GM18502 (cell line): ENCODE measurements around the gene SOST.

Experiments used
- ATAC-seq: cut with Tn5 transposase; IDR thresholded peaks from one replicate; pipeline ENCODE4 v1.9.1; 2021; ENCODE audit warnings: mild to moderate bottlenecking; ENCODE audit not compliant: unreplicated experiment, poor library complexity

The SOST gene

GRCh38 chr17:43753493-43754129, 5.0 kb downstream of the SOST start:
- ATAC-seq: no peak

- ATAC-seq: no peak
These were observed 8.4 kb downstream of the SOST start for GRCh38 chr17:43750153-43750552.

DNA sequence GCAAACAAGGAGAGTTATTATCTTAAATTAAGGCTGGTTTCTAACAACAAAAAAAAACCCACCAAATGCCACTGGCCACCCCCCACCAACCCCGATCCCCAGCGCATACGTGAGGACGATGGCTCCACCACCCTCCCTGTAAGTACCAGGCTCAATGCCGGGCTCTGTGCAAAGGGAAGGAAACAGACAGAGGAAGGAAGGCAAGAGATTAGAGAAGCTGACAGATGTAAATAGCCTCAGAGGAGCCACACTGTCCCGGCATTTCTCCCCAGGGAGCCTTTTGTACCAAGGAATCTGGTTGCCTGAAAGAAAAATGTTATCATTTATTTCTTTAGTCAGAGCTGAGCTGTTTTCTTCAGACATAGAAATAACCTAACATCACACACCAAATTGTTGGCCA, 13.1 kb downstream of the SOST start:
- no peak for ATAC-seq

GRCh38 chr17:43741636-43742035, 17.0 kb downstream of the SOST start:
- ATAC-seq: no peak

DNA sequence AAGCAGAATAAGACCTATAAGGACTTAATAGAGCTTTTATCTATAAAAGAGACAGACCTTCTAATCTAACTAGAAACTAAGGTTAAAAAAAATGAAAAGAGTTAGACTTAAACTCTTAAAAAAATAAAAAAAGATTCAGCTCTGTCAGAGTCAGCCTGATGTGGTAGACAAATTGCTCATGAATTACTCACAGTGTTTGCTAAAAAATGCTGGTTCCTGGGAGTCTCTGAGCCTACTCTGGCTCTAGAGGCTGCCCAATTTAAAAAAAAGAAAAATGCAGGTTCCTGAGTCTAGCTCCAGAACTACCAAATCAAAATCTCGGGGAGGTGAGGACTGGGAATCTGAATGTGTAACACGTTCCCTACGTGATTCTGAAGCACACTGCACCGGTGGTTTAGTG, 18.1 kb downstream of the SOST start:
- ATAC-seq: no peak

DNA sequence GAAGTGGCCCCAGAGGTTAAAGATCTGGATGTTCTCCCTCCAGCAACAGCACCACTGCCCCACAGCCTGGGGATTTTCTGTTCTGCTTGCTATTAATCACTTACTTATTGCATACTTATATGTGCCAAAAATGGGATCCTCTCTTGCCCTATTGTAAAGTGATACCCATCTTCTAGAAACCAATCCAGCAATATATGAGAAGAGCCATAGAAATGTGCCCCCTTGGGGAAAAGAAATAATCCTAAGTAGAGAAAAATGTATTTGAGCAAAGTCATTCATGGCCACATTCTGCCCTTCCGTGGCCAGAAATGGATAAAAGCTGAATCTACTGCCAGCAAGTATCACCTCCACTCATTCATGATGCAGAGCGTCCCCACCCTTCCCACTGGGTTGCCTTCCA, 20.9 kb downstream of the SOST start:
- ATAC-seq: no peak

DNA sequence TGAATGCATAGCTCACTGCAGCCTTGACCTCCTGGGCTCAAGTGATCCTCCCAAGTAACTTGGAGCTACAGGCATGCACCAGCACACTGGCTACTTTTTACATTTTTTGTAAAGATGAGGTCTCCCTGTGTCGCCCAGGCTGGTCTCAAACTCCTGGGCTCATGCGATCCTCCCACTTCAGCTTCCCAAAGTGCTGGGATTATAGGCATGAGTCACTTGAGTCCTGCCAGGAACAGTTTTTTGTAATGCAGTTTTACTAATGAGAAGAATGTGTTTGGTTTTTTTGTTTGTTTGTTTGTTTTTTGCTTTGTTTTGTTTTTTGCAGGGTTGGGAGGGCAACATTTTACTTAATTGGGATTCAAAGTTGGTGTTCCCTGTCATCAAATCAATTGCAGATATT, 22.2 kb downstream of the SOST start:
- no peak for ATAC-seq

- ATAC-seq: no peak
These were observed 24.2 kb downstream of the SOST start for GRCh38 chr17:43734376-43734775.

DNA sequence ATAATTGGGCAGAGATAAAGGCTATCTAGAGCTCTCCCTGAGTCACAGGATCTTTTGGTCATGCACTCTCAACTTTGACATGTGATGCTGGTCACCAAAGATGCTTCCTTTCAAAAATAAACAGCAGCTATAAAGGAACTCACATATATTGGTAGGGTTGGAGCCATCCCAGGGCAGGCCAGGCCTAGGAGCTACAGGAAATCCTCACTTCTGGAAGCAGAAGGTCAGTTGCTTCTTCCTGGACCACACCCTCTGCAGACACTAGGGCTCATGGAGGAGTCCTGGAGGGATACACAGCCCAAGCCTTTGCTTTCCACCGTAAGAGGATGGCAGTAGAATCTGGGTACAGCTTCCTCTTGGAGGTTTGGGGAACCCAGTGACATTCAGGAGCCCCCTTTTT, 24.6 kb downstream of the SOST start:
- ATAC-seq: no peak

DNA sequence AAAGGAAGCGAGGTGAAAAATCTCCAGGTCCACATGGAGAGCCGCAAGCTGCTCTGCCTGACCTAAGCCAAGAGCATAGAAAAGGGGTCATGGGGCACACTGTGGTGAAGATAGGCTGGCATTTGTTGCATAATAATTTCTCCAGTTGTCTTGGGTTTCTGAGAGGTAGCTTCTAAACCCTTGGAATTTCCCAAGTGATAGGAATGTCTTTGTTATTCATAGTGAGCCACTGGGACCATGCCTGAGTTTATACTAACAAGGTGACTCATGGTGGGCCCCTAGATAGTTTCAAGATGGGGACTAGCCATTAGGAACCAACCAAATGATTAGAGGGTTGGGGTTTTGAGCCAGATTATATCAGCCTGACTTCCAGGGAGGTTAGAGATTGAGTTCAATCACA, 25.6 kb downstream of the SOST start:
- no peak for ATAC-seq

- ATAC-seq: no peak
These were observed 30.5 kb downstream of the SOST start for GRCh38 chr17:43728081-43728480.

DNA sequence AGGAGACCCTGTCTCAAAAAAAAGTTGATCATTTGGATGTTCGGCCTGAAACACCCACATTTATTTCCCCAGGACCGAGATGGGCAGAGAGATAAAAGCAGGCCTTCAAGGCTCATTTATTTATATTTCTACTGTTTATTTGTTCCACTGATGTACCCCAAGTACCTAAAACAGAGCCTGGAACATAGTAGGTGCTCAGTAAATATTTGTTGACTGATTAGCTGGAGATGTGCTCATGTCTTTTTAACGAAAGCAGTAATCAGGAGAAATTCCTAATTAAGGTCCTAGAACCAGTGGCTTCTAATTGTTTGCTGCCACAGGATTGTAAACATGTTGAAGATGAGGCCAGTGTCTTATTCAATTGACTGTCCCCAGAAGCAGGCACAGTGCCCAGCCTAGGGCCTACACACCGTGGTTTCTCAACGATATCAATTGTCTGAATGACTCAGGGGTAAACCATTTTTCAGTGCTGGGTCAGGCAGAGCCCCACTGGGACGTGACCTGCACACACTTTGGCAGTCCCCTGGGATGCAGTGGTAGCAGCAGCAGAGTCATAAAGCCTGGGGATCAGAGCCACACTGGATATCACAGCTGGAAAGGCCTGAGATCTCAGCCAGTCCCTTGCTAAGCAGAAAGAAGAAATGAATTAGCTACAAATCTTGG, 34.8 kb downstream of the SOST start:
- ATAC-seq: no peak

GRCh38 chr17:43722870-43723665, 35.5 kb downstream of the SOST start:
- no peak for ATAC-seq

- ATAC-seq: no peak
These were observed 36.3 kb downstream of the SOST start for GRCh38 chr17:43722269-43722619.

DNA sequence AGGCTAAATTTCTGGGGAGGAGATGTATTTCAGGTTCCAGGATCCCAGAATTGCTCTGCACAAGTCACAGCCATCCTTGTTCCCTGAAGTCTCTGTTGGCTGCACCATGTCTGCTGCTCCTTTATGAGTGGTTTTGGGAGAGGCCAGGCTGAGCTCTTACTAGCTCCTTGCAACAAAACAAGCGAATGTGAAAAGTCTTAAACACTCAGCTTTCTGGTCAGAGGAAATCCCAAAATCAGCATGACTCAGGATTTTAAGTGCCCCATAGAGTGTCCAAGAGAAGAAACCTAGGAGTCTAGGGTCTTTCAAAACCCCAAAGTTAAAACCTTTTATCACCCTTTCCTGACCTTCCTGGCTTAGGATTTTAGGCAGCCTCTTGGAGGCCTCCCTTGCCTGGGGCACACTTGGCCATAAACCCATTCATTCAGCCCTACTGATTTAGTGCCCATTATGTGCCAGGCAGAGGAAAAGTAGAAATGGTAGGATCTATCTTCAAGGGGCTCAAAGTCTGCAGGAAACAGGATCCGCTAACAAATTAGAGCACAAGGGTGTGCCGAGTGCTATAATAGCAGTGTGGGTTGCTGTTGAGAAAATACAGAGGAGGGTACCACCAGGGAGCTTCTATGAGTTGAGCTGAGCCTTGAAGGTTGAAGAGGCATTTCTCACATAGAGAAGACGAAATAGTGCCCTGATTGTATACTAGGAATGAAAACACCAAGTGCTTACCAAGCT, 36.9 kb downstream of the SOST start:
- no peak for ATAC-seq

- peak; percentile 69 for ATAC-seq
These were observed 38.1 kb downstream of the SOST start for GRCh38 chr17:43720311-43721060.

- ATAC-seq: no peak
These were observed 39.0 kb downstream of the SOST start for GRCh38 chr17:43719578-43719977.

- ATAC-seq: no peak
These were observed 40.0 kb downstream of the SOST start for GRCh38 chr17:43718544-43718943.

DNA sequence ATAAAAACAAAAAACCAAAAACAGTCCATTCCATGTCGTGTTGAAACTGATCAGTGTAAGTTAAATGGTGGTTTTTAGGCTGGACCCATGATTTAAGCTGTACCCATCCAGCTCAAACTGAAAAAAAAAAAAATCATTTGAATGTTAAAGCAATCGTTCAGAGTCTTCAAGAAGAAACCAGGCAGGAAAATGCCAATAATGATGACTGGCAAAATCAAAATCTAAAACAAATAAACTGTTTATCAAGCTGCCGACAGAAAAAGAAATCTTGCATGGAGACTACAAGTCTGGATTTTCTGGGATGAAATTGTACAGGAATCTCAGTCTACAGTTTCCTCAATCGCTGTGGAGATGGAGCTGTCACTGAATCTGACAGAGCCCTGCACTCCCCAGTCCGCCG, 40.7 kb downstream of the SOST start:
- no peak for ATAC-seq

DNA sequence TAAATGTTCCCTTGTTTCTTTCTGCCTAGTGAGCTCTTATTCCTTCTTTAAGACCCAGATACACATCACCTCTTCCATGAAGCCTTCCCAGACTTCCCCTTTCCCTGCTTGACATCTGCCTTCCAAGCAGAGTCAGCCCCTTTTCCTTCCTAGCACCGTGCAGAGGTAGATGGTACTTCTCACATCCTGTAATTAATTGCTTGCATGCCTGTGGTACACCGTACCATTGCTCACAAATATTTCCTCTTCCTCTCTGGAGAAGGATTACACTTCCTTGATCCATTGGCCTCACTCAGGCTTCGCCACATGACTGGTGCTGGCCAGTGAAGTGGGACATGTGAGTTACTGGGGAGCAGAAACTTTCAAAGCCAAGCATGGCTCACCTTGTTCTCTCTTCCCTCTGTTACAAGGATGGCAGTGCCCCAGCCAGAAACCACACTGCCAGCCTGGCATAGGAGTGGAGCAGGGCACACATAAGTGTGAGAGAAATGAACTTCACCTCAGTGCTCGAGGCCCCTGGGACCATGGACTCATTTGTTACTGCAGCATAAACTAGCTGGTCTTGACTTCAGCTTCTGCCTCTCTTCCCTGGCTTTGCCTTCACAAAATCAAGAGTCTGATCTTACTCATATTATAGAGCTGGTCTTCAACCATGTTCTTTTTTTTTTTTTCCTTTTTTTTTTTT, 44.0 kb downstream of the SOST start:
- ATAC-seq: no peak
